KG1 (cell line): Measurements from ENCODE around the gene ELP4.

ENCODE experiments used
- DNase-seq: peaks from one replicate; lab custom pipeline; 2025; lab: John Stamatoyannopoulos, UW

Gene ELP4

DNA sequence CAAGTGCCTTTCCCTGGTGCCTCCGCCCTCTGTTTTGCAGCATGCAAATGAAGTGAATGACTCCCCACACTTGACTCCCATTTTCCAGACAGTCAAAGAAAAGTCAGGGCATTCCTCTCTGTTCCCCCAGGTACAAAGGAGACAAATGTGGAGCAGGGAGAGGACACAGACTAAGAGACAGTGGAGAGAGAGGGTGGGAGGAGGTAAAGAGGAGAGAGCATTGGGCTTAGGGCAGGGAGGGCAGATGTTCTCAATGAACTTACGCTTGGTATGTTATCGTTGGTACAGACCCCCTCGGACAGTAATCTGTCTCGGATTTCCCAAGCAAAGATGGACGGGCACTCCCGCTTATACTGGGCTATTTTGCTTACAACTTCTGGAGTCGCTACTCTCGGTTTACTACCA is 291.7 kb downstream of the ELP4 start:
- DNase-seq, result no peak

GRCh38 chr11:31802000-31802551 is 292.5 kb downstream of the ELP4 start:
- no peak for DNase-seq

GRCh38 chr11:31802609-31802989 is 293.0 kb downstream of the ELP4 start:
- no peak for DNase-seq

DNA sequence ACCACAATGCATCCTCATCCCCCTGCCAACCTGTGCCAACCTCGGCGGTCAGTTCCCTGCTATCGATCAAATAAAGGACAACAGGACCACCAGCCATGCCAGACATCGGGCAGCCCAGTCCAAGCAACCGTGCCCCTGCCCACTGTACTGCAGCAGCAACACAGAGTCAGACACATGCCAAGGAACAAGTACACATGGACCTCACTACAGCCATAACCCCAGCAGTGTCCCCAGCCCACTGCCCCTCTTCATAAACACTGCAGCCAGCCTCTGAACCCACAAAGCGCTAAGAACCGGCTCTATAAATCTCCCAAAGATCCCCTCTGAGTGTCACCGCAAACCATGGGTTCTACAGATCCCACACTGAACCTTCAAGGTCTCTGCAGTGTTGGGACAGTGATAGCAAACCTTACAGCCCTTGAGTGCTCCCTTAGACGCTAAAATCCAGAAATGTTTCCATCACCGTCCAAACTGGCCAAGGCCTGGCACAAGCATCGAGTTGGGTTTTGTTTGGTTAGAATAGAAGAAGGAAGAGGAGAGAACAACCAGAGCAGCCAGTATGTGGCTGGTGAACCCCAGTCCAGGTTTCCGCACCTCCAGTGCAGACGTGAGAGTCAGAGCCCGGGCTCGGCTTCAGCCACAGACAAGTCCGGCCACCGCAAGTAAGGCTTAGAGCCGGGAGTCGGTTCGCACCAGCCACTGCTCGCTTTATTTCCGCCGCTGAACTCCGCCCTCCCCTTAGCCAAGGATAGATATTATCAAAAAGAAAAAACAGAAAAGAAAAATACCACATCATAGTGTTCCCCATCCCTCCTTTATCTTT is 293.6 kb downstream of the ELP4 start:
- DNase-seq, result no peak

DNA sequence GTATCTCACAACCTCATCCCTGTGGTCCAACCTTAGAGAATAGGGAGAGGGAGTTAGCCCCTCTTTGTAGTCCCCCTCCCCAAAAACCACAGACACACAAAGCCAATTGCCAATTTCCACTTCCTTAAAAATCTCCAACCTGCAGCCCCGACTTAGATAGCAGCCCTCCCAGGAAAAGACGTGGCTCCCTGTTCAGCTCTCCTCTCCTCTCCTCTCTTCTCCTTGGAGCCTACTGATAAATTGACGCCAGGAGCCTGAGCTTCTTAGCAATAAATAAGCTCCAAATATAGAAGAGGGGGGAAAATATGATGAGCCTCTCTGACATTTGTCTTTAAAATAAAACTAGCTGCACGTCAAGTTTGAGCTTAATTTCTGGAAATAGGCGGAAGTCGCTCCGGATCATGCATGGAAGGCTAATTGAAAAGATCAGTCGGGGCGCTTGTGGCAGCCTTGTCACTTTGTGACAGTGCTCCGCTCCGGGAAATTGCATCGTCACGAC is 294.3 kb downstream of the ELP4 start:
- DNase-seq, result no peak

DNA sequence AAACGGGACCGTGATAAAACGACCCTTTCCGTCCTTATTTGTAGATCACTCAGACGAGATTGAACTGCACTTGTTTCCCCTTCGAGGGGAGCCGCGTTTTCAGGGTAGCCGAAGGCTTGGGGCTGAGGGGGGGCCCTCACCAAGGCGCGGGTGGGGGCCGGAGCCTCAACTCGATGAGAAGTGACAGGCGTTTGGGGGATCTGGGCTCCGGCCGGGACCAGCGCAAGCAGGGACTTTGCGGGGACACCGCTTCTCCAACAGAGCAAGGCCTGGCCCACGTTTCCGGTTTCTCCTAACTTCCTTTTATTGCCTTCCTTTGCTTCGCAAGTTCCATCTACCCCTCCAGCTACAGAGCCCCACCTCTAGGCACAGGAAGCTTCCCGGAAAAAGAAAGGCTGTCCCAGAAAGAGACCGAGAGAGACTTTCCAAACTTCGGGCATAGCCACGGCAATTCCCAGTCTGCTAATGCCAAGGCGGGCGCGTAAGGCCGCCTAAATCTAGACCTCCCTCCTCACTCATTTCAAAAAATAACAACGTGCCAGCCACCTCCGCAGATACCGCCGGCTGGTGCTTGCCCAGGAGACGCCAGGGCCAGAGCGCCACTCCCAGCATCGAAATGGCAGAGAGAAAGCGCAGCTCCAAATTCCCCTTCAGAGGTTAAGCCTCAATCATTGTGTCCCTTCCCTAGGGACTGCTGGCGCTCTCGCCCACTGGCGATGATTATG is 294.9 kb downstream of the ELP4 start:
- DNase-seq, result no peak

- no peak for DNase-seq
These were observed 295.6 kb downstream of the ELP4 start for GRCh38 chr11:31805037-31805628.

- no peak for DNase-seq
These were observed 296.1 kb downstream of the ELP4 start for GRCh38 chr11:31805629-31806185.

- DNase-seq, result no peak
These were observed 296.8 kb downstream of the ELP4 start for GRCh38 chr11:31806186-31806927.

DNA sequence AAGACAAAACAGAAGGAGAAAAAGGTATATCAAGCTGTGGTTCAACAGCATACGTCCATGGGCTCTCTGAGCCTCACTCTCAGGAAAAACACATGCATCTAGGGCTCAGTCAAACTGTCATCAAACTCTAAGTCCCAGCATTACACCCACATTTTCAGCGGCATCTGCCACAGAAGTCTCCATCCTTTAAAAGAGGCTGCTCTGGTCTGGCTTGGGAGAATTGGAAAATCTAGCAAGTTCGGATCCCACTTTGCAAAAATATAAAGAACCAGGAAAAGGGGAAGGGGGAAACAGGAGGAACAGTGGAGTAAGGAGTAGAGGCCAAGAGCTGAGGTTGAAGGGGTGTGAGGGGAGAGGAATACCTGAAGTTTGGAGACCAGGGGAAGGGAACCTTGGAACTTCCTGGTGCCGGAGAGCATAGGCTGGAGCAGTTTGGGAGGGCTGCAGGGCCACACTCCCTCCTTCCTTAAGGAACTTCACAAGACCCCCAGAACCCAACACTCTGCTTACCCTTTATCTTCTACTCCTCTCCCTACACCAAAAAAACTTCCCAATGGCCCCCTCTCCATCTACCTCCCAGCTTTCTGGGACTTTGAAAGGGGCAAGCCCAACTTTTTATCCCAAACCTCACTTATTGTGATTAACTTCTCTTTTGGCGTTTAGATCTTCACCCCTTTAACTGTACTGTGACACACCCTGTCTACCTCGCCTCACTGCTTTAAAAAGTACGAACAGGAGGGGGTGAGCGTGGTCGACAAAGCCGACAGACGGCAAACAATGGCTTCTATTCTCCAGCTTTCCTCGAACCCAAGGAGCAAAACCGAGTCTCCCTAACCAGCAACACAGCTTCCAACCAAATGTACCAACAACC is 297.6 kb downstream of the ELP4 start:
- no peak for DNase-seq

- no peak for DNase-seq
These were observed 298.5 kb downstream of the ELP4 start for GRCh38 chr11:31807799-31808667.

GRCh38 chr11:31808721-31809540 is 299.4 kb downstream of the ELP4 start:
- DNase-seq, result no peak

GRCh38 chr11:31809541-31809856 is 299.9 kb downstream of the ELP4 start:
- no peak for DNase-seq

DNA sequence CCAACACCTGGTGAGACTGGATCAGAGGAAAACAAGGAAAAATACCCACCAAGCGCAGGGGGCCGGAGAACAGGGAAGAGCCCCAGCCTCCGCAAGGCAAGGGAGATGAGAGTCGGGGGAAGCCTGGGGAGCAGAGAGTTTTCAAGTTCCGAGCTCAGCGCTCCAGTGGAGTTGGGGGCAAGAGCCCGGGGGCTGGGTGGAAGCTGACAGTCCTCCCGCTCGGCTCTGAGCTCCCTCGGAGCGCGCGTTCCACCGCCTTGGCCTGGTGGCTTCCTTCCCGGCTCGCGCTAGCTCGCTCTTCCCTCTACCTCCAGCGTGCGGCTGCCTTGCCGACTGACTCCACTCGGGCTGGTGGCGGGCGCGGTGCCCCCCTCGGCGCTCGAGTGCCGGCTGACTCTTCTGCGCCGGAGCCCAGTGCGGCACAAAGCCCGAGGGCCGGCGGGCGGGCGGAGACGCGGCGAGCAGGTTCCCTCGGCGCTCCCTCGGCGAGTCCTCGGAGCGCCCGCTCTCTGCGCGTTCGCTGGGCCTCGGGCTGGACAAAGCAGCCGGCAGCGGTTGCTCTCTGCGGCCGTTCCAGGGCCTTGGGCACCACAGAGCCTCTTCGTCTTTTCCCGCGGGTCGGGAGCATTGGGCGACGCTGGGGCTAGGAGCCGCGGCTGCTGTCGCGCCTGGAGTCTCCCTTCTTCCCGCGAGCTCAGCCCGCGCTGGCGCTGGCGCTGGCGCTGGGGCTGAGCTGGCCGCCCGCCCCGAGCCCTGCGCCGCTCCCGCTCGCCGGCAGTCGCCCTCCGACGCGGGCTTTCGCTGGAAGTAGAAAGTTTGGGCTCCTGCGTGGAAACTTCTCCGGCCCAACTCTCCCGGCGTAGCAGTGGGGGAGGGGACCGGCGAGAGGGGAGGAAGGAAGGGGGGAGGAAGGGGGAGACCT is 300.6 kb downstream of the ELP4 start:
- DNase-seq, result no peak

DNA sequence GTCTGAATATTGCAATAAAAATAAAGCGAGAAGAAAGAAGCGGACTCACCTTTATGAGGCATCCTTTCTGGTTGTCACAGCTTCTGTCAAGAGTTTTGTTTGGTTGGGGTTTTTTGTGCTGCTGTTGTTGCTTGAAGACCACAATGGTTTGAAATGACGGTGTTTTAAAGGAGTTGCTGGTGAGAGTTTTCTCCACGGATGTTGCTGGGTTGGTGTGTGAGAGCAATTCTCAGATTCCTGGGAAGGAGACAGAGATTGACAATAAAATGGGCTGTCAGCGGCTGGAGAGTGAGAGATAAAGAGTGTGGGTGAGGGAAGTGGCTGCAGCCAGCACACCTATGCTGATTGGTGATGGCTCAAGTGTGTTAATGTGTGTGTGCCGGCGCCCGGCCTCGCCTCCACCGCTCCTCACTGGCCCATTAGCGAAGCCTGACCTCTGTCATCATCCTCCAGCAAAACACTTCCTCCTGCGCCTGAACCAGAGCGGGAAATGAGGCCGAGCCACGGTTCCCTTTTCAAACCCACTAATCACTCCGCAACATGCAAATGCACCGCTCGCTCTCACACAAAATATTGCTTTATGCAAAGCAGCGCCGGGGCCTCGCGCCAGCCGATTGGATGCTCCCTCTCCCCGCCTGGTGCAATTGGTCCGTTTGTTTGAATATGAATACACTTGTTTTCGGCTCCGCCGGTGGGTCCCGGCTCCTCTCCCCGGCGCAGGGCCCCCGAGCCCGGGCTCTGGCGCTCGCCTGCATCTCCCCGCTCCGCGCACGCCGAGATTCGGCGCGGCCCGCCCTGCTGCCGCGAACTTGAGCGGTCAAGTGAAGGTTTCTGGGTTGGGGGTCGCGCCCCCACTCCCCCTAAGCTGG is 301.4 kb downstream of the ELP4 start, which contains the start of gene PAX6:
Gene PAX6, minus strand, starts transcription at position 544 of the 869 bp plus-strand sequence. CDS start 4,911 bp downstream, outside the sequence.
- peak; percentile 32 for DNase-seq
